GM18520 (cell line): ENCODE measurements around the gene IMPACT.
A peak's percentile ranks its signal among the peaks of the same experiment; 100 is the strongest.

Source experiments
- ATAC-seq: cut with Tn5 transposase; IDR thresholded peaks from one replicate; pipeline ENCODE4 v1.9.1; 2021; ENCODE audit not compliant: unreplicated experiment

IMPACT gene, protein sequence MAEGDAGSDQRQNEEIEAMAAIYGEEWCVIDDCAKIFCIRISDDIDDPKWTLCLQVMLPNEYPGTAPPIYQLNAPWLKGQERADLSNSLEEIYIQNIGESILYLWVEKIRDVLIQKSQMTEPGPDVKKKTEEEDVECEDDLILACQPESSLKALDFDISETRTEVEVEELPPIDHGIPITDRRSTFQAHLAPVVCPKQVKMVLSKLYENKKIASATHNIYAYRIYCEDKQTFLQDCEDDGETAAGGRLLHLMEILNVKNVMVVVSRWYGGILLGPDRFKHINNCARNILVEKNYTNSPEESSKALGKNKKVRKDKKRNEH

DNA sequence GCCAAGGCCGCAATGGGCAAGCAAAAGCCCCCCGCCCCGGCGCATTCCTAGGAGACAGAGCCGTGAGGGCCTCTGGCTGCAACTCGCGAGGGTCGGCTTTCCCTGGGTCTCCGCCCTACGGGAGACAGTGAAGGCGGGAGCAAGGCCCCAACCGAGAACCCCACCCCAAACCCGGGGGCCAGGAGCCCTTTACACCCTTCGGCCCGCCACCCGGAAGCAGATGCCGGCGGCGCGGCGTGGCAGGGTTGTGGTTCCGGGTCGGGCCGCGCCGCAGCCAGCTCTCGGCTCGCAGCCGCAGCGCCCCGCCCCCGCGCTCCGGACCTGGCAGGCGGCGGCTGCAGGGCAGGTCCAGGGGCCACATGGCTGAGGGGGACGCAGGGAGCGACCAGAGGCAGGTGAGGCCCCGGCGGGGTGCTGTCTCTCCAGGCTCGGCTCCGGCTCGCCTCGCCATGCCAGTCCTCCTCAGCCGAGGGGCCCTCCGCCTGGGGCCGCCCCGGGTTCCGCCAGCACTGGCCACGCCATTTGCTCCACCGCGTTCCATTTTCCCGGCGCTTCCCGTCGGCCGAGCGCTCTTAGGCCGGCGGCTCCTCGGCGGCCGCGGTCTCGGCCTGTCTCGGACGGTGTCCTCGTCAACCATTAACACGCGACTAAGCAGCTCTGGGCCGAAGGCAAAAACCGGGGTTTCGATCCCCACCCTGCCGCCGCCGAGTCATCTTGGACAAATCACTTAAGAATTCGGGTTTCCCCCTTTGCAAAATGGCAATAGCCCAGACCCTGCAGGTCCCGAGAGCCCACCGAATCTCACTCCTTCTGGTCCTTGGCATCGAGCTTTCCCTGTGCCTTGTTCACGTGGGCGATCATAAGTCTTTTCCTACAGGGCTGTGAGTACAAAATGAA lies at the start of gene IMPACT:
TSS of gene IMPACT (plus strand) at position 273 of the 897 bp plus-strand sequence. CDS start at position 360, 87 bp downstream.
- peak; percentile 89 for ATAC-seq

DNA sequence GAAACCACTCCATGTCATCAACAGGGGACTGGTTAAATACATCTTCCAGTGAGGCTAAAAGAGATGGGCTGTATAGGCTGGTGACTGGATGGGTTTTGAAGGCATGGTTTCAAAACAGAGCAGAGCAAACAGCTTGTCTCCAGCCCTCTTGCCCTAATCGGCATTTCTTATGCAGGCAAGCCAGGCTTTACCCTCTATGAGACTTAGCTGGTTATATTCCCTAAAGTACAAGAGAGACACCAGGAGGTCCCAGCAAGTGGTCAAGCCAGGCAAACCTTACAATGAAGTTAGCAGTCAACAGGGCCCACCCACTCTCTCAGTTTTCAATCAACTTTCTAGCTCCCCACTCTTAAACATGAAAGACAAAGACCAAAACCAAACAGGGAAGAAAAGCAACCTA lies 47.9 kb upstream of the IMPACT start:
- no peak for ATAC-seq

DNA sequence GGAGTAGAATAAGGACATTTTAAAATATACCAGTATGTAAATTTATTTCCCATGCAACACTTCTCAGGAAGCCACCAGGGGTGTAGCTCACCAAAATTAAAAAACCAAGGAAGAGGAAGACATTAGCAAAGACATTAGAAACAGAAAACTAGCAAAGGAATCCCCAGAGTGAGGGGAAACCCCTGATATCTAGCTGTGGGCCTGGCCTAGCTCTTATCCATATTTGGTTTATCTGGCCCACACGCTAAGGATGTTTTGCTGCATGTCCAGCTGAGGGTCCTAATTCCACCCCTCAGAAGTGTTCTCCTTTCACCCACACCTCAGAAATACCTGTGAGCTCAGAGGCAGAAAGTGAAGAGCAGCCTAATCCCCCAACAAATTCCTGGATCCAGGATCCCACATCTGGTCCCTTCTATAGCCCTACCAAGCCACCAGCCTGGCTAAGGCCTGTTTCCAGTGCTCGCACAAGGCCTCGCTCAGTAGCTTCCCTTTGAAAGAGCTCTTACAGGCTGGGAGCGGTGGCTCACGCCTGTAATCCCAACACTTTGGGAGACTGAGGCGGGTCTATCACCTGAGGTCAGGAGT lies 46.2 kb upstream of the IMPACT start:
- ATAC-seq: no peak

DNA sequence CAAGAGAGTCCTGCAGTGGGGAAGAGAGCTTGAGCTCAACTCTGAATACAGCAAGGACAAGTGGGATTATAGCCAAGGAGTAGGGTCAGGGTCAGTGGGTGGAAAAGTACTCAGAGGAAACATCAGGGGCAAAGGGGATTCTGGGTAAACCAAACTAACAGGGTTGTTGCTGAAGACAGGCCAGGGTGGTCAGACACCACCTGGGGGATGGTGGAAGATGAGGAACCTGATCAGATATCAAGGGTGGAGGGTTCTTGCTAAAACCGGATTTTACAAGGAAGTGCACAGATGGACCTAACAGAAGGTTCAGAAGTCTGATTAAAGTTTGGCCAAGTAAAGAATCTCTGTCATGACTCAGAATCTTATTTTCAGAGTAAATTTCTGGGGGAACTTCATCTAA lies 45.3 kb upstream of the IMPACT start:
- ATAC-seq: no peak

DNA sequence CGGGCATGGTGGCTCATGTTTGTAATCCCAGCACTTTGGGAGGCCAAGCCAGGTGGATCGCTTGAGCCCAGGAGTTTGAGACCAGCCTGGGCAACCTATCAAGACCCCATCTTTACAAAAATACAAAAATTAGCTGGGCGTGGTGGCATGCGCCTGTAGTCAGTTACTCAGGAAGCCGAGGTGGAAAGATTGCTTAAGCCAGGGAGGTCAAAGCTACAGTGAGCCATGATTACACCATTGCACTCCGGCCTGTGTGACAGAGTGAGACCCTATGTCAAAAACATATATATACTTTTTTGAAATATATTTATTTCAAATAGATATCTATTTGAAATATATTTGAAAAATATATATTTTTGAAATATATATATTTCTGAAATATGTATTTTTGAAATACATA lies 39.8 kb upstream of the IMPACT start:
- ATAC-seq: no peak

DNA sequence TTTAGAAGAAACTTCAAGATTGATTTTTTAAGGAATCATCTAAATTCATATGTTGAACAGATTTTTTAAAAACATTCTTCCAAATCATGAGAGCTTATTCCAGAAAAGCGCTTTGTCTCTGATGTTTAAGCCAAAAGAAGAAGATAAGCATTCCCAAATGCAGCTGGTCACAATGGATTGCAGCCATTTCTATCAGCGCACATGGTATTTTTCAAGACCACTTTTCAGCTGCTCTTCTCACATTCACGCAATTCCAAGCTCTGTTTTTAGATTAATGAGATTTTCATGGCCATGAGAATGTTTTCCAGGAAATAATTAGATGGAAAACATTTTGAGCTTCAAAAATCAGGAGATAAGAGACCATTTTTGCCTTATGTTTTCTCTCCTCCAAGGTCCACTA lies 37.5 kb upstream of the IMPACT start:
- ATAC-seq: no peak

DNA sequence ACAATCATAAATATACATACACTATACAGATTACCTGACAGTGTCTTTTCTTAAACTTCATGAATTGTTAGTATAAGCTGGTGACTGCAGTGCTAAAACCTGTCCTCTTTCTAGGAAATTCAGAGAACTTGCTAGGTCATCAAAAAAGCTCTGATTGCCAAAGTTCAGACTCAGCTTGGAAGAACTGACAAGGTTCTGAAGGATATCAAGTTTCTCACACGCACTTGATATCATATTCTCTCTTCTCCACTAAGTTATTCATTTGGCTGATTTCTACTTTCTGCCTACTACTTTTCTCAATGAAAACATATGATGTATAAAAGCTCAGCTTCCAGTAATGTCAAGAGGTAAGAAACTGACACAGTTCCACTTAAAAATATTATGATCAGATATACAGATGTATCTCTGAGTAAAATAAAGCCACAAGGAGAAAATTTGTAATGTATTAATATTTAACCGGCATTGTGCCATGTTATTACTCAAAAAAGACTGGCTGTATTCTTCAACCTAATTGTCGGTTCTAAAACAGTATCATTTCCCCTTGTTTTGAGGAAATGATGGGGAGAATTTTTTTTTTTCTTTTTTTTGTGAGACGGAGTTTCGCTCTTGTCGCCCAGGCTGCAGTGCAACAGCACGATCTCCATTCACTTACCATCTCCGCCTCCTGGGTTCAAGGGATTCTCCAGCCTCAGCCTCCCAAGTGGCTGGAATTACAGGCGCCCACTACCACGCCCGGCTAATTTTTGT lies 31.2 kb upstream of the IMPACT start:
- no peak for ATAC-seq

DNA sequence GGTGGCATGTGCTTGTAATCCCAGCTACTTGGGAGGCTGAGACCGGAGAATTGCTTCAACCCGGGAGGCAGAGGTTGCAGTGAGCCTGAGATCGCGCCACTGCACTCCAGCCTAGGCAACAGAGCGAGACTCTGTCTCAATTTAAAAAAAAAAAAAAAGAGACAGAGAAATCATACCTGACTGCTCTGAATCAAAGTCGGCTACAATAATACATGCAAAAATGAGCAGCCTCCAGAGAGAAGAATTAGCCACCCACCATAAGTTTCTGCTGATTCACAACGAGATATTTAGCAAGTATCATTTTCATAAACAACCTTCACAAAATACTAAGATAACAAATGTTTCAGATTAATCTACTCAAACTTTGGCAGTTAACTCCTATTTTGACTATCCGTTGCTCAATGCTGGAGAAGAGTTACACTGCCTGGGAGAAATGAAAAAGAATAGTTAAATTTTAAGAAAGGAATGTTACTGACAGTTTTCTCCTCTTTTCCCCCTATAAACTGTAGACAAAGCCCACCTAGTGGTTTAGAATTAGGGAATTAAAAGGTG lies 30.3 kb upstream of the IMPACT start:
- no peak for ATAC-seq

DNA sequence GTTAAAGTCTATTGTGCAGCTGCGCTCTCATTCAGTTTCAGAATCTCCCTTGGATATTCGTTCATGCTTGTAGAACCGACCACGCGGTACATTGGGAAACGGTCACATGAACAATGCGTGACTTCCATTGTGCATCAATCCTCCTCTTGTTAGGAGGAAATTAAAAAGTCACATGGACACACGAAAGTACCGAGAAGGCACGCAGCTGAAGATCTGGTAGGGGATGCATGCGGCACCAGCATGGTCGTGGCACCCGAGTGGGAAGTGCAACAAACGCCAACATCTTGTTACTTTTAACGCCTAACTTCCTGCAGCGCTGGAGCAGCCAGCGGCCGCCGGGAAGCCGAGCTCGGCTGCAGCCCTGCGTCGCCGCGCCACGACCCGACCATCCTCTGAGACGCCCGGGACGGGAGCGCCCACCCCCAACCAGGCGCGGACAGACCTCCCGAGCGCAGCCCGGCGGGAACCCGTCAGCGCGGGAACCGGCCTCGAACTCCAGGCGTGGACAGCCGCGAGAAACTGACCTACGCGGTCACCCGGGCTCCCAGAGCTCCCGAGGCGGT lies 29.3 kb upstream of the IMPACT start:
- ATAC-seq: no peak

DNA sequence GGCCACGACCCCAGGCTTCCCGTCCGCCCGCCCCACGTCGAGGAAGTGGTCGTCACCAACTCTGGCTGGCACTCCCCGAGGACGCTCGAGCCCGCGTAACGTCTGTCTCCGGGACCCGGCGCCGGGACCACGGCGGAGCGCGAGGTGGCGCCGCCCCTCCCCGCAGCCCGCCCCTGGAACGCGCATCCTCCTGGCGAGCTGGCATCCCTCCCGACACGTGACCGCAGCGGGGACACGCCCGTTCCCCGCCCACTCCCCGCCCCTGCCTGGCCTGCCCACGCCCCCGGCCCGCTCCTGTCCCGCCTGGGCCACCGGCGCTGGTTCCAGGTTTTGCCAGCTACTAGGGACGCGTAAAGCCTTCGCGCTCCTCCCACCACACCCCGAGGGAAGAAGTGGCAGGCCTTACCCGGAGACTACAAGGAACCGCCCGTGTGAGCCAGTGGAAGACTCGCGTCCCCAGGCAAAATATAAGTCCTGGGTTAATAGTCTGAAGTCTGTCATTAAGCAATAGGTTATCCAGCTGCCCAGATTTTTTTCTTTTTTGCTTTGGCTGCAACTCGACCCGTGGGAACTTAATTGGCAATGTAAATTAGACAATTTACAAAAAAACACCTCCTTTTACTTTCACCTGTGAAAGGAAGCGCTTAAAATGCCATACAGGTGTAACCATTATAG lies 28.6 kb upstream of the IMPACT start, which contains the start of gene OSBPL1A:
TSS of gene OSBPL1A (minus strand) at position 131 of the 675 bp plus-strand sequence. CDS start 20,291 bp downstream, outside the sequence.
- no peak for ATAC-seq

DNA sequence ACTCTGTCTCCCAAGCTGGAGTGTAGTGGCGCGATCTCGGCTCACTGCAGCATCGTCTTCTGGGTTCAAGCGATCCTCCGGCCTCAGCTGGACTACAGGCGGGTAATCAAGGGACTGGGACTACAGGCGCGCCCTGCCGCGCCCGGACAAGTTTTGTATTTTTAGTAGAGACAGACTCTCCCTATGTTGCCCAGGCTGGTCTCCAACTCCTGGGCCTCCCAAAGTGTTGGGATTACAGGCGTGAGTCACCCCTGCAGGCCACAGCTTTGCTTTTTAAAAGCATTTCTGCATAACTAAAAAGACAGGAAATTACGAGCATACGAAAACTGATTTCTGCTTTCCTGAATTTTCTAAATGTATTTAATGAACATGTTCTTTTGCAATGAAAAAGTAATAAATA lies 27.9 kb upstream of the IMPACT start:
- ATAC-seq: no peak

DNA sequence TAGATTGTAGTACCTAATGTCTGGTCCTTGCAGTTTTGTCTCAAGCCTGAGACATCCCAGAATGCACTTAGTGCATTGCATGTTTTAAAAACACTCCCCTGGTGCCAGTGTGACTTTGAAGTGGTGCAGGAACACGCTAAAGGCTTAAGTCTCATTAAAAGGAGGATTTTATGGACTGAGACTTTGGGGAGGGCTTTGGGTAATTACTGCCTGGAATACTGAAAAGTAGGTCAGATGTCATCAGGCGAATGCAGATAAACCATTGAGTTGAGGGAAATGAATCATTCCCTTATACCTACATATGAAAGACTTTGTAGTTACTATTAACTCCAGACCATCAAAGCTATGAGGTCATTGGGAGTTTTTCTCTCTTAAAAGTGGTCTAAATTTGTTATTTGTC lies 25.9 kb upstream of the IMPACT start:
- ATAC-seq: no peak

DNA sequence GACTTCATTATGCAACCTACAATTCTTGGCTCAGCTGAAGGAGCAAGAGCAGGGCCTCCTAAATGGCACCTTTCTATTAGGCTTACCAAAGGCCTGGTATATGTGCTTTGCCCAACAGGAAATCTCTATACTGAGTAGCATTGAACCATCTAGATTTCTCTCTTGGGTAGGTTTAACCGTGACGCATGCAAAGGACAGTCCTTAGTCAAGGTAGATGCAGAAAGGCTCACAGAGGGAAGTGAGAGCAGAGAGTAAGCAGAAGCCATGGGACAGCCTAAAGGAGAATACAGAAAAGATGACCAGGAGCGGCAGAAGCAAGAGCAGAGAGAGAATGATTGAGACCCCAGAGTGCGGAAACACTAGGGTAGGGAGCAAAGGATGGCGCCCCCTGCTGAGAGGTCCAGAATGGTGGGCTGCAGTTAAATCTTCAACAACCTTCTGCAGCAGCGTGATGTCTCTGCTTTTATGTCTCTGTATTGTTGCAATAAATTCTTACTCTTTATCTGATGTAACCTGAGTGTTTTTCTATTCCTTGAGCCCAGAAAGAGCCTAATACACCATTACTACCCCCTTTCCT lies 24.2 kb upstream of the IMPACT start:
- no peak for ATAC-seq

DNA sequence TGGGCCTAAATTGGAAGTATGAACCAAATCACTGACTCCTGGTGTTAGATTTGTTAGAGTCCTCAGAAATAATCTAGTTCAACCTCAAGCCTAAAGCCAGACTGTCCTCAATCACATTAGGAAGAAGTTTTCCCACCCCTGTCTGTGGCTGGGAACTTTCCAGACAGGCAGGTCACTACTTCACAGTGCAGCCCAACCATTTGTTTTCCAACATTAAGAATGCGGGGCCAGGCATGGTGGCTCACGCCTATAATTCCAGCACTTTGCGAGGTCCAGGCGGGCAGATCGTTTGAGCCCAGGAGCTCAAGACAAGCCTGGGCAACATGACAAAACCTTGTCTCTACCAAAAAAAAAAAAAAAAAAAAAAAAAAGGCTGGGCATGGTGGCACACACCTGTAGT lies 23.4 kb upstream of the IMPACT start:
- no peak for ATAC-seq

DNA sequence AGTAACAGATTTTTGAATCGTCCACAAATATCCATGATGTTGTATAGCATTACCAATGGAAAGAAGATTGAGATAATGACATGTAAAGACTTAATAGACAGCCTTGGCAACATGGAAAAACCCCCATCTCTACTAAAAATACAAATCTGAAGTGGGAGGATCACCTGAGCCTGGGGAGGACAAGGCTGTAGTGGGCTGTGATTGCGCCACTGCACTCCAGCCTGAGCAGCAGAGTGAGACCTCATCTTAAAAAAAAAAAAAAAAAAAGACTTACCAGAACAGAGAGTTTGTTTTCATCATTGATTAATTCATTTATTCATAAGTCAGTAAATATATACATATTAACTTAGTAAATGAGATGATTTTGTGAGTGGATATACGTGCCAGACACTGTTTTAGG lies 21.9 kb upstream of the IMPACT start:
- ATAC-seq: no peak

DNA sequence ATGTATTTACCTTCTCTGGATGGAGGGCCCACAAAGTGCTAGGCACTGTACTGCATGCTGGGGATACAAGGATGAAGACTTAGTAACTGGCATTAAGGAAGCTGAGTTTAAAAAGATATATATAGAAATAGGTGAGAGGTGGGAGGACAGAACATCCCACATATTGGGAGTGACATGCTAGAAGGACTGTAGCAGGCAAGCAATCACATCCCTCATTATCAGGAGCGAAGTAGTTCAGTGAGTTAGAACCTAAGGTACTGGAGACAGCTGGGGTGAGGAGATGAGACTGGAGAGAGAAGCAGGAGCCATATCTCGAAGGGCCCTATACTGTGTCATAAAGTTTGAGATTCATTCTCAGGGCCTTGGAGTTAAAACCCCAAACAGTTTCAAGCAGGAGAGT lies 18.0 kb upstream of the IMPACT start:
- ATAC-seq: no peak

DNA sequence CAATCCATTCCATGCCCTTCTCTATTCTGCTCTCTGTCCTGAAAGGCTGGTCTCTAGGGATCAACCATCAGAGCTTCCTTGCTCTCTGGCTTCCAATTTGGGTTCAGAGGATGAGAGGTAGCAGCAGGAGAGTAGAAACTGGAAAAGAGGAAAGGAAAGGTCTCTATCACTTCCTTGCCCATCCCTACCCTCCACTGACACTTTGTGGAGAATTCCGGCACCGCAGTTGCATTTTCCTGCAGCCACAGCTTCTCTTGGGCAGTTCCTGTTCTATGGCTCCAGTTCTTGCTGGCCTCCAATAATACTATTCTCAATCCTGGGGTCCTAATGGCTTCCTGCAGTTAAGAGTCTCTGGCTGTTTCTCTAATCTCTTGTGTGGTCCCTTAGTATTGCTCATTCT lies 13.3 kb upstream of the IMPACT start:
- ATAC-seq: no peak

DNA sequence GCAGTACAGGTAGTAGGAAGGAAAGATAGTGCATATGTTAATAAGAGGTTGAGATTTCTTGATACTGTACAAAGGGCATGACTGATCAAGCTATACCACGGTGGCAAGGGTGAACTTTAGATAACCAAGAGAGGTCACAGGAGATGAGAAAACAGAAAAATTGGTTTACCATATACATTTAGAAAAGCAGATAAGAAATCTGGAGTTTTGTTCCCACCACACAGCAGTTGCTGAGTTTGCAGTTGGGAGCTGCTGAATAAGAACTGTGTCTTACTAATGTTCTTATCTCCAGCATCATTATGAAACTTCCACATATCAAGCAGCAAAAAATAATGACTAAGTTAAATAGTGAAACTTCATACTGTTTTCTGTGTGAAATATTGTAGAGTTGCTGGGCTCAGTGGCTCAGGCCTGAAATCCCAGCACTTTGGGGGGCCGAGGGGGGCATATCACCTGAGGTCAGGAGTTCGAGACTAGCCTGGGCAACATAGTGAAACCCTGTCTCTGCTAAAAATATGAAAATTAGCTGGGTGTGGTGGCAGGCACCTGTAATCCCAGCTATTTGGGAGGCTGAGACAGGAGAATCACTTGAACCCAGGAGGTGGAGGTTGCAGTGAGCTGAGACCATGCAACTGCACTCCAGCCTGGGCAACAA lies 12.0 kb upstream of the IMPACT start:
- ATAC-seq: no peak

DNA sequence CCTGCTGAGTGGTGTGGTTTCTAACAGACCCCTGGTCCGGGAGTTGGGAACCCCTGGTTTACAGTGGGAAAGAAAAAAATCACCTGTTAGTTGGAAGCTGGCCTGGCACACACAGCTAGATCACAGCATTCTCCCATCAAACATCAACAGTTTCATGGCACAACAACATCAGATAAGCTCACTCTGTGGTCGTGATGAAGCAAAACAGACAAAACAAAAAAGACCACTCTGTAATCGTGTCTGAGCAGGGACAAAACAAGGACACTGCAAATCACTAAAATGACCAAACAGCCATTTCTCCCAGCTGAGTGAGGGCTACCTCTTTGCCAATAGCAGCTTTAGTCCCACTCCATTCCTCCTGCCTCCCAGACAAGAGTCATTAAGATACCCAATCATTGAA lies 9.0 kb upstream of the IMPACT start:
- no peak for ATAC-seq
